ENCODE data around the gene ZMYM2.

ZMYM2 gene

DNA sequence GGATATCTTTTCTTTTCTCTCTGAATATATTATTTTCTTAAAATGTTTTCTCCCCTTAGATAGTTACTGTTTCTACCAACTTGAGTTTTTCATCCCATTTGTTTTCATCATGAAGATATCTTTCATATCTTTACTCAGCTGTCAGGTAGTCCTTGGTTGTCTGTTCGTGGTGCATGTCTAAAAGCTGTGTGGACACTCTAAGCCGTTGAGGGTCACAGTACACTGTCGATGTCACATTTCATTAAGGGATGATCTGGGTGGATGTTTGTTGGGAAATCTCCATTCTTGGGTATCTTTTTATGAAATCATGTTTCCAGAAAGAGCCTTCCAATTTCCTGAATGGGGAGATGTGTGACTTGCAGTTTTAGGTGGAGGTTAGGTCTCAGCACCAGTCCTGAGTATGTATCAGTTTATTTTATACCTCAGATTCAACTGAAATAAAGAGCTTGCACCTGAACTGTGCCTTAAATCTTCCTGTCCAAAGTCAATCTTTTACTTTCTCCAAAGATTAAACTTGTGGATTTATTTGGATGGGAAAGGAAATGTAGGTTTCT is 23.2 kb downstream of the ZMYM2 start:
- no peak for DNase-seq (ENCODE audit: low read depth)

DNA sequence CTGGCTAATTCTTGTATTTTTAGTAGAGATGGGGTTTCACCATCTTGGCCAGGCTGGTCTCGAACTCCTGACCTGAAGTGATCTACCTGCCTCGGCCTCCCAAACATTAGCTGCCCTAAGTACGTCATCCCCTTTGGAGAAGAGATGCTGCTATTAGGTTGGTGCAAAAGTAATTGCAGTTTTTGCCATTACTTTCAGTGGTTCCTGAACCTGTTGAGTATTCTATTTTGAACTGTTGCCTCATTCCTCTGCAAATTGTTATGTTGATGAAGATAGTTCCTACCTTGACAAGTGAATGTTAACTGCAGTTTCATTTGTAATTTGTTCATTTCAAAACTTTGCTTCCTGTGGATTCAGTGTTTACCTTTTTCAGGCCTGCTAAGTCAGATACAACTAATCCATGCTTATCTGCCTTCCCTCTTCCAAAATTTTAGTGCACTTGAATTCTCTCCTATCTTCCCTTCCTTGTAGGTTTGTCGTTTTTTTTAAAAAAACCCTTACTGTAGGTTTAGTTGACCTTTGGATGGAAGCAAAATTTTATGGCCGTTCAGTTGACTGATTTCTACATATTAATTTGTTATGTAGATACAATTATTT is 24.0 kb downstream of the ZMYM2 start:
- no peak for DNase-seq (ENCODE audit: low read depth)
- no peak overlapping the region for H3K4me3 ChIP-seq (ENCODE audit: low read depth, low read length)

More for the DNA sequence above, 23.2 kb downstream of the ZMYM2 start:
- no peak overlapping the region for H3K4me3 ChIP-seq (ENCODE audit: low read depth, low read length)

DNA sequence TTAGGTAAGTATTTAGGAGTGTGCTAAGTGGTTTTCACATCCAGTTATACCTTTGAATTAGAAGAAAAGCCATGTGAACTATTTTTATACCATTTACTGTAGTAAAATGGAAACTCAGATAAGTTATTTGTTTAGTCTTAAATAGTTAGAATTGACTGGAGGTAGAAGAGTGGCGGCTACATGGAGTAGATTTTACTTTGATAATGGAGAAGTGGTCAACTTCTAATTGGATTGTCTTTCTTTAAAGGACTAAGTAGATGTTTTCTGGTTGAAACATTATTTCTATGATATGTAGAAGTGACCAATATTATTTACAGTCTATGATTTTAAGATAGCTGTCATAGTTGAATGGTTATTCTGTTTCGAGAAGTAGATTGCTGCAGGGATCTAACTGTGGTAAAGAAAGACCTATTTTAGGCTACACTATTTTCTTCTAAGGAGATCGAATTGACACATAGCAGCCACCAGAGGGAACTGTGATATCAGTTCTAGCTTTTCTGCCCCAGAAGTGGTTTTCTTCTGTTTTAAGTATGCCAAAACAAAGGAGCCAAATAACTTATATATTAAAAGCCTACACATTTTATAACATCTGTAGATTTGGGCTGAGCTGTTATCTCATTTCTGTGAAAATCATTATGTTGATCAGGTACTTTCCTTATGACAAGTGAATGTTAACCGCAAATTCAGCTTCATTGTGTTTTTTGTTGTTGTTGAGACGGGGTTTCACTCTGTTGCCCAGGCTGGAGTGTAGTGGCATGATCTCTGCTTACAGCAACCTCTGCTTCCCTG is 26.1 kb downstream of the ZMYM2 start:
- no peak overlapping the region for H3K4me3 ChIP-seq (ENCODE audit: low read depth, low read length)
- no peak for DNase-seq (ENCODE audit: low read depth)

DNA sequence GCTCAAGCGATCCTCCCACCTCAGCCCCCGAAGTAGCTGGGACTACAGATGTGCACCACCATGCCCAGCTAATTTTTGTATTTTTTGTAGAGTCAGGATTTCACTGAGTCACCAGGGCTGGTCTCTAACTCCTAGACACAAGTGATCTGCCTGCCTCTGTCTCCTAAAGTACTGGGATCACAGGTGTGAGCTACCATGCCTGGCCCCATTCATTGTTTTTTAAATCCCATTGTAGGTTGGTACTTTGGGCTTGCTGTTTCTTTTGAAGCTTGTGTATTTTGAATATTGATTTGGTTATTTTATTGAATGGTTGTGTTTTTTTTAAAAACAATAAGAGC is 26.7 kb downstream of the ZMYM2 start:
- no peak for DNase-seq (ENCODE audit: low read depth)
- H3K4me3 ChIP-seq (ENCODE audit: low read depth, low read length) = no peak overlapping the region

DNA sequence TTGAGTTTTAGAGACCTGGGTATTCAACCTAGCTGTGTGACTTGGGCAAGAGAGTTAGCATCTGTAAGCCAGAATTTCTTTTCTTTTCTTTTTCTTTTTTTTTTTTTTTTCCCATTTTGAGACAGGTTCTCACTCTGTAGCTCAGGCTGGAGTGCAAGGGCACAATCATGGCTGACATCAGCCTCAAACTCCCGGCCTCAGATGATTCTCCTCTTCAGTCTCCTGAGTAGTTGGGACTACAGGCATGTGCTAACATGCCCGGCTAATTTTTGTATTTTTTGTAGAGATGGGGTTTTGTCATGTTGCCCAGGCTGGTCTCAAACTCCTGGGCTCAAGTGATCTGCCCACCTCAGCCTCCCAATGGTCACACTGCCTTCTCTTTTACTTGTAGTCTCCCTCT is 33.0 kb downstream of the ZMYM2 start:
- no peak overlapping the region for H3K4me3 ChIP-seq (ENCODE audit: low read depth, low read length)
- DNase-seq (ENCODE audit: low read depth) = no peak

DNA sequence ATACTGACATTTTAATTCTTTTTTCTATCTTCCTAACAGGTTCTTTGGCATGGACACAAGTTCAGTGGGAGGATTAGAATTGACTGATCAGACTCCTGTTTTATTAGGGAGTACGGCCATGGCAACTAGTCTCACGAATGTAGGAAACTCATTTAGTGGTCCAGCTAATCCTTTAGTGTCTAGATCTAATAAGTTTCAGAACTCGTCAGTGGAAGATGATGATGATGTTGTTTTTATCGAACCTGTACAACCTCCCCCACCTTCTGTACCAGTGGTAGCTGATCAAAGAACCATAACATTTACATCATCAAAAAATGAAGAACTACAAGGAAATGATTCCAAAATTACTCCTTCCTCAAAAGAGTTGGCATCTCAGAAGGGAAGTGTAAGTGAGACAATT is 34.5 kb downstream of the ZMYM2 start:
- no peak overlapping the region for H3K4me3 ChIP-seq (ENCODE audit: low read depth, low read length)
- DNase-seq (ENCODE audit: low read depth) = no peak

DNA sequence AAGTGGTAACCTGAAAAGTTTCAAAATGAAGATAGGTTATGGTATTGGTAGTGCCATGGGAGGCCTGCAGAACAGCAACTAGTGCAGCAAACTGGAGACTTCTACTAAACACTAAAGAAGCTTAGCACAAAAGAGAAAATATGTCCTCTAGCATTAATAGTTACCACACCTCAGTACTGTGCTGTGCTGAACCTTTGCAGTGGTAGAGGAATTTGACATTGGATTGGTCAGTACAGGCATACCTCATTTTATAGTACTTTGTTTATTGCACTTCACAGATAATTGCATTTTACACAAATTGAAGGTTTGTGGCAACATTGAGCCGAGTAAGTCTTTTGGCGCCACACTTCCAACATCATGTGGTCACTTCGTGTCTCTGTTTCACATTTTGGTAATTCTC is 40.4 kb downstream of the ZMYM2 start:
- no peak overlapping the region for H3K4me3 ChIP-seq (ENCODE audit: low read depth, low read length)
- DNase-seq (ENCODE audit: low read depth) = no peak

DNA sequence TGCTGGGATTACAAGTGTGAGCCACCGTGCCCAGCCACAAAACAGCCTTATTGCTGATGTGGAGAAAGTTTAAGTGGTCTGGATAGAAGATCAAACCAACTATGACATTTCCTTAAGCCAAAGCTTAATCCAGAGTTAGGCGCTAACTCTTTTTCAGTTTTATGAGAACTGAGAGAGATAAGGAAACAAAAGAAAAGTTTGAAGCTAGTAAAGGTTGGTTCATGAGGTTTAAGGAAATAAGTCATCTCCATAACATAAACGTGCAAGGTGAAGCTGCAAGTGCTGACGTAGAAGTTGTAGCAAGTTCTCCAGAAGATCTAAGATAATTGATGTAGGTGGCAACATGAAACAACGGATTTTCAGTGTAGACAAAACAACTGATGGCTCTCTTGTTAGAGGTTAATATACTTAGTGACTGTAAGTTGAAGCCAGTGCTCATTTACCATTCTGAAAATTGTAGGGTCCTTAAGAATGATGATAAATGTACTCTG is 41.6 kb downstream of the ZMYM2 start:
- DNase-seq (ENCODE audit: low read depth) = no peak
- H3K4me3 ChIP-seq (ENCODE audit: low read depth, low read length) = no peak overlapping the region

DNA sequence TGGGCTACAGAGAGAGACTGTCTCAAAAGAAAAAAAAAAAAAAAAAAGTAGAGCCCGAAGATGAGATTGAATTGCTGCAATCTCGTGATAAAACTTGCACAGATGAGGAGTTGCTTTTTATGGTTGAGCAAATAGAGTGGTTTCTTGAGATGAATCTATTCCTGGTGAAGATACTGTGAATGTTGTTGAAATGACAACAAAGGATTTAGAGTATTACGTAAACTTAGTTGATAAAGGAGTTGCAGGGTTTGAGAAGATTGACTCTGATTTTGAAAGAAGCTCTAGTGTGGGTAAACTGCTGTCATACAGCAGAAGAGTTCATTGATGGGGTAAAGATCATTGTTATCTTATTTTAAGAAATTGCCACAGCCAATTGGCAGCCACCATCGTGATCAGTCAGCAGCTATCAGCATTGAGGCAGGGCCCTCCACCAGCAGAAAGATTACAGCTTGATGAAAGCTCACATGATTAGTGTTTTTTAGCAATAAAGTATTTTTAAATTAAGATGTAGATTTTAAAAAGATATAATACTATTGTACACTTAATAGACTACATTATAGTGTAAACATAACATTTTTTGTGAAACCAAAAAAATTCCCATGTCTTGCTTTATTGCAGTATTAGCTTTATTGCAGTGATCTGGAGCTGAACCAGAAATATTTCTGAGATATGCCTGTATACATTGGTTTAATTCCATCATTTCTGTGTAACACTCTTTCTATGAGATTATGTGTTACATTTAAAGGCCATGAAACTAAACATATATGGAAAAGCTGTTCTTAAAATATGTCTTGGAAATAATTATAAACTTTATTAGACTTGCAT is 43.1 kb downstream of the ZMYM2 start:
- H3K4me3 ChIP-seq (ENCODE audit: low read depth, low read length) = no peak overlapping the region
- DNase-seq (ENCODE audit: low read depth) = no peak

DNA sequence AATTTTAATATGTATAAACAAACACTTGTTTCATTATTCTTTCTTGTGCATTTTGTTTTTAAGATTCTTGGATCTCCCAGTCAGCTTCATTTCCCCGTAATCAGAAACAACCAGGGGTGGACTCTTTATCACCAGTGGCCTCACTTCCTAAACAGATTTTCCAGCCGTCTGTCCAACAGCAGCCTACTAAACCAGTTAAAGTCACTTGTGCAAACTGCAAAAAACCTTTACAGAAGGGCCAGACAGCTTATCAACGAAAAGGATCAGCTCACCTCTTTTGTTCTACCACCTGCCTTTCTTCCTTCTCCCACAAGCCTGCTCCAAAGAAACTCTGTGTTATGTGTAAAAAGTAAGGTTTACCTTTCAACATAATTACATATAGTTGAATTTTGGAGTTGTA is 44.3 kb downstream of the ZMYM2 start:
- DNase-seq (ENCODE audit: low read depth) = no peak
- H3K4me3 ChIP-seq (ENCODE audit: low read depth, low read length) = no peak overlapping the region

DNA sequence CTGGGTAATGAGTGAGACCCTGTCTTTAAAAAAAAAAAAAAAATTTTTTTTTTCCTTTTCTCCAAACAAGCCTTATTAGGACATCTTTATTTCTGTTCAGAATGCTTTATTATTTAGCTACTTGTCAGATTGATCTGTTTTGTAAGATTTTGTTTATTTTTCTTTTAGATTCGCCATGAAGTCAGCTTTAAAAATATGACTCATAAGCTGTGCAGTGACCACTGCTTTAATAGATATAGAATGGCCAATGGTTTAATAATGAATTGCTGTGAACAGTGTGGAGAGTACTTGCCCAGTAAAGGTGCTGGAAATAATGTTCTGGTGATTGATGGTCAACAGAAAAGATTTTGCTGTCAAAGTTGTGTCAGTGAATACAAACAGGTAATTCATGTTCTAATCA is 47.7 kb downstream of the ZMYM2 start:
- DNase-seq (ENCODE audit: low read depth) = peak; percentile 6

DNA sequence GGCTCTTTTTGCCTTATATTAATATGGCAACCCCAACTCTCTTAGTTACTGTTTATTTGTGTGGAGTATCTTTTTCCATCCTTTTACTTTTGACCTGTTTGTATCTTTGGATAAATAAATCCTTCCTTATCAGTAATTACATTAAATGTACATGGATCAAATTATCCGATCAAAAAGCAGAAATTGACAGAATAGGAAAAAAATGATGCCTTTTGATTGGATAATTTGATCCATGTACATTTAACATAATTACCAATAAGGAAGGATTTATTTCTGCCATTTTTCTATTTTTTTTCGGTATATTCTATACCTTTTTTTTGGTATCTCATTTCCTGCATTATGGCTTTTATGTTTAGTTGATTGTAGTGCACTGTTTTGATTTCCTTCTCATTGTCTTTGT is 57.2 kb downstream of the ZMYM2 start:
- no peak for DNase-seq (ENCODE audit: low read depth)

More for the DNA sequence above, 47.7 kb downstream of the ZMYM2 start:
- no peak overlapping the region for H3K4me3 ChIP-seq (ENCODE audit: low read depth, low read length)

DNA sequence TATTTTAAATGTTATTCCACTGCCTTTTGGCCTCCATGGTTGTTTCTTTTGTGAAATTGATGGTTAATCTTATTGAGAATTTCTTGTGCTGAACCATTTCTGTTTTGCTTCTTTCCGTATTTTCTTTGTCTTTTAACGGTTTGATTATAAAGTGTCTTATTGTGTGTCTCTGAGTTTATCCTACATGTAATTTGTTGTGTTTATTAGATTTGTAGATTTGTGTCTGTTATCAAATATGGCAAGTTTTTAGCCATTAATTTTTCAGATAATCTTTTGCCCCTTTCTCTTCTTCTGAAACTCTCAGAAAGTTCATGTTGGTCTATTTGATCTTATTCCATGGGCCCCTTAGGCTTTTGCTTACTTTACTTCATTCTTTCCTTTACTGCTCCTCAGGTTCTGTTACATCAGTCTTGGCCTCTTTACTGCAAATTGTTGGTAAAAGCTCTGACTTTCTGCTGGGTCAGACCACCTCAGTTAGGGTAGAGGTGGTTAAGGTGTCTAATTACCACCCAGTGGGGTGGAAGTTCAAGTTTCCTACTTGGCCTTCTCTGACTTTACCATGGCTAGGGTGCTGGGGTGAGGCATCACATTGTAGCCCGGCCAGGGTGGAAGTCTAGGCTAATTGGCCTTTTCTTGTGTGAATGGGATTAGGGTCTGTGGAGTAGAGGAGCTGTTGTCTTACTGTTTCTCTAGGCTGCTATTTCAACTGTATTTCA is 58.3 kb downstream of the ZMYM2 start:
- DNase-seq (ENCODE audit: low read depth) = no peak
- H3K4me3 ChIP-seq (ENCODE audit: low read depth, low read length) = no peak overlapping the region

More for the DNA sequence above, 57.2 kb downstream of the ZMYM2 start:
- H3K4me3 ChIP-seq (ENCODE audit: low read depth, low read length) = no peak overlapping the region

DNA sequence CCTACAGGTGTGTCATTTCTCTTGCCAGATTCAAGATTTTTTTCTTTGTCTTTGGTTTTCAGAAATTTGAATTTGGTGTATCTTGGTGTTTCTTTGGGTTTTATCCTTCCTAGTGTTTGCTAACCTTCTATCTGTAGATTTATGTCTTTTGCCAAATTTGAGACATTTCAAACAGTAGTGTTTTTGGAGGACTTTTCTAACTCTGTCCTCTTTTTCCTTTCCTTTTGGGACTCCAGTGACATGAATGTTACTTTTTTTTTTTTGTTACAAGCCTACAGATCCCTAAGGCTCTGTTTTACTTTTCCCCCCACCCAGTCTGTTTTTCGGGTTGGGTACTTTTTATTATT is 58.8 kb downstream of the ZMYM2 start:
- H3K4me3 ChIP-seq (ENCODE audit: low read depth, low read length) = no peak overlapping the region
- no peak for DNase-seq (ENCODE audit: low read depth)

DNA sequence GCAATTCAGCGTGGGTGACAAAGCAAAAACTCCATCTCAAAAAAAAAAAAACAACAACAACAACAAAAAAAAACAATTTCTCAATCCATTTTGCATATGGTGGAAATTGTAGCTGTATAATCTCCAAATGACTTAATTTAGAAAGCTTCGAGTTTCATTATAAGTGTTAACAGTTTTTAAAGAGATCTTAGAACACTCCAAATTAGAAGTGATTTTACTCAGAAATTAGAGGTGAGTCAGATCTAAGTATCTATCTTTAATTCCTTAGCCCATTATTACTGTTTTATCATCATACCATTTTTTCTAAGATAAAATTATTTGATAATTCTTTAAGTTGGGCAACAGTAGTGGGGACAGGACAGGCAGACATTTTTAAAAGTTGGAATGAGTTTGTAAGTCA is 60.5 kb downstream of the ZMYM2 start:
- no peak for DNase-seq (ENCODE audit: low read depth)
- H3K4me3 ChIP-seq (ENCODE audit: low read depth, low read length) = no peak overlapping the region

DNA sequence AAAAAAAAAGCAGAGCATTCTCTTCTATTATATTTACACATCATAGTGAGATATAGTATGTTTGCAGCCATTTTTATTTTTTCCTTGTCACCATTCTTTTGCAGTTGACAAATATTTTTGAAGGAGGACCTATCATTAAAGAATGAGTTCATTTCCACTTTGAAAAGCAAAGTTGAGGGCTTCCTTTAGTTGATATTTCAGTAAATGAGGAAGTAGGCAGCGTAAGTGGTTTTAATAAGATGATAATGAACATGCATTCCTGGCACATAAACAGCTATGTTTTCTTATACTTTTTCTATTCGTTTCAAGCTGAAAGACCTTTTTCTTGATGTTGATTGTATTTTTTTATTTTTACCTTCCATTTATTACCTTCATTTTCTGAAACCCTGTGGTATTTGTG is 66.2 kb downstream of the ZMYM2 start:
- no peak overlapping the region for H3K4me3 ChIP-seq (ENCODE audit: low read depth, low read length)
- no peak for DNase-seq (ENCODE audit: low read depth)

DNA sequence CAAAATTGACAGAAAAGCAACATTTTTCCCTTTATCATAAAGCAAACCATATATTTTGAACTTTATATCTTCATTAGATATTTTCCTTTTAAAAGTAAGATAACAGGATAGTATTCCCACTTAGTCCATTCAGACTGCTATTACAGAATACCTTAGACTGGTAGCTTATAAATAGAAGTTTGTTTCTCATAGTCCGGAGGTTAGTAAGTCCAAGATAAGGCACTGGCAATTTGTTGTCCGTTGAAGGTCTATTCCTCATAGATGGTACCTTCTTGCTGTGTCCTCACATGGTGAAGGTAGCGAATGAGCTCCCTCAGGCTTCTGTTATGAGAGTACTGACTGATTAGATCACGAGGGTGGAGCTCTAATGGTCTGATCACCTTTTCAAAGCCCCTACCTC is 70.4 kb downstream of the ZMYM2 start:
- H3K4me3 ChIP-seq (ENCODE audit: low read depth, low read length) = no peak overlapping the region
- DNase-seq (ENCODE audit: low read depth) = no peak

DNA sequence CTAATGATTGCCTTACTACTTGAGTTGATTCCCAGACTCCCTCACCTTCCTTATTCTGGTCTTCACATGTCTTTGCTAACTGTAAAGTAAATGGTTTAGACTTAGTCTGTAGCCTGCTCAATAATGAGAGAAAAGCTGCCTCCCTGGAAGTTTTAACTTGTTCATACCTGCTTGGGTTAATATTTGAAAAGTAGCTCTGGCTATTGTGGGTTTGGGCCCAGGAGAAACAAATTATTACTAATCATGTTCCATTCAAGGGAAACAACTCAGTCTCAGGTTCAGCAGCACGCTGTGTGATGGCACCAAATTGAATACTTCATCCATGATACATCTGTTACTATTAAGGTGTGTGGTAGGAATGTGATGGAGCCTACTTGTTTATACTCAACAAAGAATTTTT is 75.0 kb downstream of the ZMYM2 start:
- no peak for DNase-seq (ENCODE audit: low read depth)
- no peak overlapping the region for H3K4me3 ChIP-seq (ENCODE audit: low read depth, low read length)

DNA sequence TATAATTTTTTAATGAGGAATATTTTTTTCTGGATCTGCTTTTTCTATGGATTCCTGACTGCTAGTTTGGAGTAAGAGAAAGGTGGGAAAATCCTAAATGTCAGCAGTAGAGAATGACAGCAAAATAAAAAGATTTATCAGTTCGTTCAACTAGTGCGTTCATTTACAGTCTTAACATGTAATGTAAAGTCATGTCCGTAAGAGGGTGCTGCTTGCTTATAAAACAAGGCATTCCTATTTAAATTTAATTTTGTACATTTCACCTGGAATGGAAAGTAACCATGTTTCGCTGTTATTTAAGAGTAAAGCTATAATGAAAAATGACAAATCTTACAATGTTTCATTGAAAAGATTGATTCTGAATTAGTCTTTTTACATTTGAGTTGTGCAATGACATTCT is 76.6 kb downstream of the ZMYM2 start:
- DNase-seq (ENCODE audit: low read depth) = no peak
- no peak overlapping the region for H3K4me3 ChIP-seq (ENCODE audit: low read depth, low read length)

DNA sequence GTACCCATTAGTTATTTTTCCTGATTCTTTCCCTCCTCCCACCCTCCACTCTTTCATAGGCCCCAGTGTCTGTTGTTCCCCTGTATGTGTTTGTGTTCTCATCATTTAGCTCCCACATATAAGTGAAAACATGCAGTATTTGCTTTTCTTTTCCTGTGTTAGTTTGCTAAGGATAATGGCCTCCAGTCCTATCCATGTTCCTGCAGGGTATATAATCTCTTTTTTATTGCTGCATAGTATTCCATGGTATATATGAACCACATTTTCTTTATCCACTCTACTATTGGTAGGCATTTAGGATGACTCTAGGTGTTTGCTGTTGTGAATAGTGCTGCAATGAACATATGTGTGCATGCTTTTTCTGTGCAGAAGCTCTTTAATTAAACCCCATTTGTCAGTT is 79.4 kb downstream of the ZMYM2 start:
- H3K4me3 ChIP-seq (ENCODE audit: low read depth, low read length) = no peak overlapping the region
- no peak for DNase-seq (ENCODE audit: low read depth)
